Mammary epithelial cell (primary cell): Measurements from ENCODE around the gene BTRC.

Experiments
- CTCF ChIP-seq, 2 donors: IDR thresholded peaks in 1 of 2; conservative IDR thresholded peaks in 1 of 2; 2 replicates each; pipeline ENCODE4 v1.5.1; 2011 to 2012; ENCODE audit warnings: inconsistent platforms in 2 of 2, low read length in 2 of 2, mild to moderate bottlenecking in 2 of 2, control low read depth in 1 of 2, low read depth in 1 of 2; ENCODE audit not compliant: insufficient read depth in 1 of 2; ENCODE audit errors: extremely low read depth in 1 of 2
- EZH2 ChIP-seq: IDR thresholded peaks from 2 replicates; pipeline ENCODE4 v1.6.1; 2012; ENCODE audit warnings: low read length, inconsistent platforms, borderline replicate concordance

GRCh38 chr10:101464082-101464481 is 110.1 kb downstream of the BTRC start:
- TF ChIP-seq CTCF (conservative IDR thresholded peaks at IDR 0.05 in 1 of 2, IDR thresholded peaks at IDR 0.05 in 1 of 2; ENCODE audit: extremely low read depth in 1 of 2, insufficient read depth in 1 of 2, low read depth in 1 of 2, low read length in 2 of 2) = no peak
- no peak for TF ChIP-seq EZH2
